Erythroblast (primary cell): Measurements from ENCODE around the gene CACNA1E.

Experiments
- GATA1 ChIP-seq: IDR thresholded peaks from 2 replicates; pipeline ENCODE4 v1.6.1; 2011; ENCODE audit warnings: low read depth, mild to moderate bottlenecking, control low read depth, low read length, moderate library complexity
- POLR2A ChIP-seq: IDR thresholded peaks from 2 replicates; pipeline ENCODE4 v1.6.1; 2011; ENCODE audit warnings: mild to moderate bottlenecking, low read length

- TF ChIP-seq POLR2A (no peak), GATA1 (no peak)
Observed at GRCh38 chr1:181658581-181658980, 175.3 kb downstream of the CACNA1E start.
